ENCODE data around the gene FBXL16.

FBXL16 gene

DNA sequence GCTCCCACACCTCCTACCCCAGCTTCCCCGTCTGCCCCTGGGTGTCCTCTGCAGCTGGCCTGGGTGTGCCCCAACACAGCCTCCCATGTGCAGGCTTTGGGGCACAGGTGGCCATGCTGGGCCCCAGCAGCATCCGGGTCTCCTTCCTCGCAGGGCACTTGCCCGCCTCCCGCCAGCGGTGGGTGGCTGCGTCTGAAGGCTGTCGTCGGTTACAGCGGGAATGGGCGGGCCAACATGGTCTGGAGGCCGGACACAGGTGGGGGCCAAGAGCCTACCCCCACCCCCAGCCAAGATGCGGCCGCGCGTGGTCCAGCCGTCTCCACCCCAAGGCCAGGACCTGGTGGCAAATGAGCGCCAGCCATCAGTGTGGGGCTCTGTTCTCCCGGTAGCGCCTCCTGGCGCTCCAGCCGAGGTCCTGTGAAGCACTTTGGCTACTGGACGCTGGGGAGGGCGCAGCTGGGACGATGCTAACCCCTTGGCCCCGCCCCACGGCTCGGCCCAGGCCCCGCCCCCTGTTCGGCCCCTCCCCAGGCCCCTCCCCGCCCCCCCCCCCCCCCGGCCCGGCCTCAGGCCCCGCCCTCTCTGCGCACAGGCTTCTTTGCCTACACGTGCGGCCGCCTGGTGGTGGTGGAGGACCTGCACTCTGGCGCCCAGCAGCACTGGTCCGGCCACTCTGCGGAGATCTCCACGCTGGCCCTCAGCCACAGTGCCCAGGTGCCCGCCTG lies 45.0 kb downstream of the FBXL16 start:
- TF ChIP-seq, protein P1, sequence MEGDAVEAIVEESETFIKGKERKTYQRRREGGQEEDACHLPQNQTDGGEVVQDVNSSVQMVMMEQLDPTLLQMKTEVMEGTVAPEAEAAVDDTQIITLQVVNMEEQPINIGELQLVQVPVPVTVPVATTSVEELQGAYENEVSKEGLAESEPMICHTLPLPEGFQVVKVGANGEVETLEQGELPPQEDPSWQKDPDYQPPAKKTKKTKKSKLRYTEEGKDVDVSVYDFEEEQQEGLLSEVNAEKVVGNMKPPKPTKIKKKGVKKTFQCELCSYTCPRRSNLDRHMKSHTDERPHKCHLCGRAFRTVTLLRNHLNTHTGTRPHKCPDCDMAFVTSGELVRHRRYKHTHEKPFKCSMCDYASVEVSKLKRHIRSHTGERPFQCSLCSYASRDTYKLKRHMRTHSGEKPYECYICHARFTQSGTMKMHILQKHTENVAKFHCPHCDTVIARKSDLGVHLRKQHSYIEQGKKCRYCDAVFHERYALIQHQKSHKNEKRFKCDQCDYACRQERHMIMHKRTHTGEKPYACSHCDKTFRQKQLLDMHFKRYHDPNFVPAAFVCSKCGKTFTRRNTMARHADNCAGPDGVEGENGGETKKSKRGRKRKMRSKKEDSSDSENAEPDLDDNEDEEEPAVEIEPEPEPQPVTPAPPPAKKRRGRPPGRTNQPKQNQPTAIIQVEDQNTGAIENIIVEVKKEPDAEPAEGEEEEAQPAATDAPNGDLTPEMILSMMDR (conservative IDR thresholded peaks at IDR 0.05): peak; percentile 58

DNA sequence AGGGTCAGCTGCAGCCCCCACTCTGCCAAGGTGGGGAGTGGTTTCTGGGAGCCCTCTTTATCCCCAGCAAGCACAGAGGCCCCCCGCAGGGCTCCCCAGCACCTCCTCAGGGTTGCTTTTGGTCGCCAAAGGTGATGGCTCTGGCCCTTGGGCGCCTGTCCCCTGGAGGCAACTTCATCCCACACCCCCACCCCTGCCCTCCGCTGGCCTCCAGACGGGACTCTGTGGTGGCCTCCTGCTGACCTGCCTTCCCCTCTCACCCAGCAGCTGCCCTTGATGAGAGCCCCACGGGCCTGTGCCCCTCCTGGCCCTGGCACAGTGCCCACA lies 45.5 kb downstream of the FBXL16 start:
- TF ChIP-seq, protein P1 (conservative IDR thresholded peaks at IDR 0.05): no peak
- H3K27ac ChIP-seq: peak overlapping the region; percentile 81

More for the DNA sequence above, 45.0 kb downstream of the FBXL16 start:
- H3K27ac ChIP-seq: peak overlapping the region; percentile 81

DNA sequence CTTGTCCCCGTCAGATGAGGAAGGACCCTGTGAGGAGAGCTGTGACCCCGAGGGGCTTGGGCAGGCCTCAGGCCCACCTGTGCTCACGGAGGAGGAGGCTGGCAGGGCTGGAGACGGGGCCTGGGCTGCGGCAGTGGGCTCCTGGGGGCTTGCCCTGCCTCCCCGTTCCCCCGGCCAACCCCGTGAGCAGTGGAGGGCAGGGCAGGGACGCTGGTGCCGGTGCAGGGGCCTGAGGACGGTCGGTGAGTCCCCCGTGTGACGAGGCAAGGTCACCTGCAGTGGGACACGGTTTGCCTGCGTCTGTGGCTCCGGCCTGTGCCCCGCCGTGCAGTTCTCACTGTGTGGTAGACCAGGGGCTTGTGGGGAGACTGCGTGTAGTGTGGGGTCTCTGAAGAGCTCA lies 46.0 kb downstream of the FBXL16 start:
- peak overlapping the region; percentile 81; the same call in 1 of the 2 replicates for H3K27ac ChIP-seq
- TF ChIP-seq, protein P1 (conservative IDR thresholded peaks at IDR 0.05): no peak

DNA sequence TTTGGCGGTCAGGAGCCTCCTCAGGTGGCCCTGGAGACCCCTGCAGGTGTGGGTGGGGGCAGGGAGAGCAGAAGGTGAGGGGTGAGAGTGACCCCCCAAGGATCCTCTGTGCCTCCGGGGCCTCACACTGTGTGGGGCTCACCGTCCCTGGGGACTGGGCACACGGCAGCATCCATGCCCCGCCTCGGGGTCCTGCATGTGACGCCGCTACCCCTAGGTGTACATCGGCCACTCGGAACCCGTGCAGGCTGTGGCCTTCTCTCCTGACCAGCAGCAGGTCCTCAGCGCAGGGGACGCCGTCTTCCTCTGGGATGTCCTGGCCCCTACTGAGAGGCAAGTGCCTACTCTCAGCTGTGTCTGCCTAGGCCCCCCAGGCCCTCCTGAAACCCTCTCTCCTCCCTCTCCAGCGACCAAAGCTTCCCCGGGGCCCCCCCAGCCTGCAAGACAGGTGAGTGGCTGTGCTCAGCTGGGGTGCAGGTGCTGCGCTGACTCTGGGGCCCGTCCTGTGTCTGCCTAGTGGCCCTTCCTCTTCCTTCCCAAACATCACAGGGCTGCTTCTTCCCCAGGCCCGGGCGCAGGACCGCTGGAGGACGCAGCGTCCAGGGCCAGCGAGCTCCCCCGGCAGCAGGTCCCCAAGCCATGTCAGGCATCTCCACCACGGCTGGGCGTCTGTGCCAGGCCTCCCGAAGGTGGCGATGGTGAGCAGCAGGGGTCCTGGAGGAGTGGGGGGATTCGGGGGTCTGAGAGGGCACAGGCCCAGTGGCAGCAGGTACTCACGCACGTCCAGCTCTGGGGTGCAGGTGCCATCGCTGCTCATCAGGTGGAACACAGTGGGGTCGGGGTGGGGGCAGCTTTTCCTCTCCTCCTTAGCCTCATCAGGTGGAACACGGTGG lies 46.7 kb downstream of the FBXL16 start:
- no peak overlapping the region for H3K27ac ChIP-seq

DNA sequence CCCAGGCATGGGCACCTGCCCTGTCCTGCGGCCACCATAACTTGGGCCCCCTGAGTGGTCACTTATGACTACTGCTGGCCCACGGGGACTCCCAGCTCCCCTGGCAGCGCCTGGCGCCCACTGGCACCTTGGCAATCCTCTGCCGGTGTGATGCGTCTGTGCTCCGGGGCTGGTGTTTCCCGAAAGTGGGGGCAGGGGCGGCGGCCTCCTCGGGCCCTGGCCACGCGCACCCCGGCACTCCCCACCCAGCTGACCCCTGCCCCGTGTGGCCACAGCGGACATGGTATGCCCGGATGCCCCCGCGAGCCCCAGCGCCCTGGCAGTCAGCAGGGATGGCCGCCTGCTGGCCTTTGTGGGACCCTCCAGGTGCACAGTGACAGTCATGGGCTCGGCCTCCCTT lies 48.1 kb downstream of the FBXL16 start:
- TF ChIP-seq, protein P1 (conservative IDR thresholded peaks at IDR 0.05): no peak
- no peak overlapping the region for H3K27ac ChIP-seq

More for the DNA sequence above, 46.7 kb downstream of the FBXL16 start:
- TF ChIP-seq, protein P1 (conservative IDR thresholded peaks at IDR 0.05): no peak; the same call in 1 of the 2 replicates

DNA sequence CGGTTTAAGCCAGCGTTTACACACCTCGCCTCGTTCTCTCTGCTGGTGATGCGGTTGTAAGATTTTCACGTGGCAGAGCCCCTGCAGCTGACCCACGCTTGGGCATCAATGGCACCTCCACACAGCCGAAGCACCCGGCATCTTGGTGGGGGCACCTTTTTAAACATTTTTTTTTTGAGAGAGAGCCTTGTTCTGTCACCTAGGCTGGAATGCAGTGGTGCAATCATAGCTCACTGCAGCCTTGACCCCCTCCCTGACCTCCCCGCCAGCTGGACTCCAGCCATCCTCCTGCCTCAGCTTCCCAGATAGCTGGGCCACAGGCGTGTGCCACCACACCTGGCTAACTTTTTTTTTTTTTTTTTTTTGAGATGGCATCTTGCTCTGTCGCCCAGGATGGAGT lies 51.6 kb downstream of the FBXL16 start:
- H3K27ac ChIP-seq: no peak overlapping the region
- TF ChIP-seq, protein P1 (conservative IDR thresholded peaks at IDR 0.05): no peak
